H1 (cell line): ENCODE data around the gene NSD2. TPM values are rescaled to one million over a fixed set of nuclear protein-coding genes. Genes with fewer than 3 reads are reported as not detected.
A peak's percentile ranks its signal among the peaks of the same experiment; 100 is the strongest.

ENCODE experiments used
- CTCF ChIA-PET: fragments of 300-600 bp; sonication (Branson Sonifier 250); formaldehyde crosslinking; loops from one replicate; lab custom pipeline; 2021; ENCODE audit not compliant: partially characterized antibody; lab: Charles Lee
- POLR2A ChIA-PET: fragments of 300-600 bp; sonication (Branson Sonifier 250); formaldehyde crosslinking; loops from one replicate; lab custom pipeline; 2021; ENCODE audit warnings: inconsistent platforms; ENCODE audit not compliant: partially characterized antibody; lab: Charles Lee
- DNase-seq, 2 experiments: peaks; one replicate each; pipeline versions ENCODE4 v3.0.0 to v3.0.0-alpha.2; 2010 to 2022; ENCODE audit warnings: low spot score in 2 of 2, low read depth in 1 of 2, mixed read lengths in 1 of 2
- FAIRE-seq: peaks from 2 replicates; lab custom pipeline; 2011; peaks lifted over from hg19 to GRCh38; lab: Jason Lieb, UNC
- H2AFZ ChIP-seq: 2 replicates; pipeline ENCODE4 v1.8.1; 2012; ENCODE audit warnings: low read length, inconsistent platforms
- H2AK5ac ChIP-seq: 2 replicates; pipeline ENCODE4 v1.6.1; 2013; ENCODE audit warnings: low read depth, low read length
- H2BK120ac ChIP-seq: replicated peaks from 2 replicates; pipeline ENCODE3; 2013; ENCODE audit warnings: low read depth, low read length, inconsistent platforms
- H2BK12ac ChIP-seq: 2 replicates; pipeline ENCODE4 v1.6.1; 2013; ENCODE audit warnings: low read depth, low read length
- H2BK15ac ChIP-seq: 2 replicates; pipeline ENCODE4 v1.6.1; 2013; ENCODE audit warnings: low read length
- H2BK20ac ChIP-seq: 2 replicates; pipeline ENCODE4 v1.6.1; 2013; ENCODE audit warnings: low read length
- H2BK5ac ChIP-seq: 2 replicates; pipeline ENCODE4 v1.6.1; 2013; ENCODE audit warnings: low read depth, low read length
- H3K14ac ChIP-seq: 2 replicates; pipeline ENCODE4 v1.6.1; 2013; ENCODE audit warnings: inconsistent platforms; ENCODE audit not compliant: insufficient read length
- H3K18ac ChIP-seq: 2 replicates; pipeline ENCODE4 v1.6.1; 2013; ENCODE audit warnings: low read length; ENCODE audit errors: extremely low read depth
- H3K23ac ChIP-seq: 2 replicates; pipeline ENCODE4 v1.6.1; 2013; ENCODE audit warnings: inconsistent platforms; ENCODE audit not compliant: insufficient read length
- H3K23me2 ChIP-seq: 2 replicates; pipeline ENCODE4 v1.6.1; 2013; ENCODE audit warnings: low read depth, low read length
- H3K27ac ChIP-seq: 2 replicates; pipeline ENCODE4 v1.6.1; 2011; ENCODE audit warnings: low read depth, low read length, inconsistent platforms
- H3K27me3 ChIP-seq, 4 experiments: replicated peaks in 1 of 4; 1 replicate in 1 of 4; 2 replicates in 3 of 4; pipeline versions ENCODE4 v1.6.1 to v1.8.1; 2011 to 2013; ENCODE audit warnings: low read length in 3 of 4, mild to moderate bottlenecking in 3 of 4, inconsistent platforms in 2 of 4, mixed read lengths in 2 of 4, moderate library complexity in 1 of 4; ENCODE audit not compliant: control insufficient read depth in 3 of 4, insufficient read depth in 3 of 4; ENCODE audit errors: extremely low read depth in 1 of 4
- H3K36me3 ChIP-seq, 4 experiments: 2 replicates each; pipeline versions ENCODE4 v1.6.1 to v1.8.1; 2011 to 2013; ENCODE audit warnings: mild to moderate bottlenecking in 4 of 4, low read length in 3 of 4, moderate library complexity in 2 of 4, control low read depth in 1 of 4, inconsistent platforms in 1 of 4; ENCODE audit not compliant: insufficient read depth in 4 of 4, control insufficient read depth in 2 of 4
- H3K4ac ChIP-seq: replicated peaks from 2 replicates; pipeline ENCODE3; 2013; ENCODE audit warnings: low read length, low read depth, mixed read lengths, inconsistent platforms; ENCODE audit not compliant: insufficient read length
- H3K4me1 ChIP-seq, 4 experiments: replicated peaks in 1 of 4; 1 replicate in 1 of 4; 2 replicates in 3 of 4; pipeline versions ENCODE4 v1.6.1 to v1.8.1; 2011 to 2013; ENCODE audit warnings: low read length in 3 of 4, inconsistent platforms in 2 of 4, mixed read lengths in 1 of 4; ENCODE audit not compliant: insufficient read depth in 4 of 4, control insufficient read depth in 3 of 4
- H3K4me2 ChIP-seq, 2 experiments: 2 replicates each; pipeline versions ENCODE4 v1.6.1 to v1.8.1; 2011 to 2013; ENCODE audit warnings: low read depth in 2 of 2, low read length in 2 of 2, control low read depth in 1 of 2, inconsistent platforms in 1 of 2, mild to moderate bottlenecking in 1 of 2; ENCODE audit not compliant: insufficient read depth in 1 of 2
- H3K4me3 ChIP-seq, 4 experiments: fragments of 200-600, 300-600 bp in 1 of 4; sonication (generic), shearing (Covaris generic), sonication (Bioruptor Twin) in 1 of 4; 2 replicates each; pipeline versions ENCODE4 v1.5.1 to v1.8.1; 2011 to 2016; ENCODE audit warnings: low read length in 4 of 4, low read depth in 3 of 4, control low read depth in 2 of 4, inconsistent platforms in 2 of 4, mild to moderate bottlenecking in 2 of 4, mixed read lengths in 1 of 4, moderate library complexity in 1 of 4; ENCODE audit not compliant: insufficient read depth in 2 of 4; ENCODE audit errors: extremely low read depth in 1 of 4
- H3K56ac ChIP-seq: replicated peaks from 2 replicates; pipeline ENCODE3; 2013; ENCODE audit warnings: low read depth, mild to moderate bottlenecking, mixed read lengths, low read length, inconsistent platforms; ENCODE audit not compliant: insufficient read length
- H3K79me1 ChIP-seq: 2 replicates; pipeline ENCODE4 v1.6.1; 2013; ENCODE audit warnings: low read depth, low read length, control low read depth
- H3K79me2 ChIP-seq, 2 experiments: 2 replicates each; pipeline versions ENCODE4 v1.6.1 to v1.8.1; 2012 to 2013; ENCODE audit warnings: low read length in 2 of 2, mild to moderate bottlenecking in 2 of 2, inconsistent platforms in 1 of 2; ENCODE audit not compliant: insufficient read depth in 2 of 2, control insufficient read depth in 1 of 2
- H3K9ac ChIP-seq, 4 experiments: replicated peaks in 1 of 4; 1 replicate in 1 of 4; 2 replicates in 3 of 4; pipeline versions ENCODE4 v1.6.1 to v1.8.1; 2011 to 2013; ENCODE audit warnings: low read depth in 3 of 4, low read length in 3 of 4, control low read depth in 2 of 4, mild to moderate bottlenecking in 2 of 4, moderate library complexity in 2 of 4, inconsistent platforms in 1 of 4; ENCODE audit errors: extremely low read depth in 1 of 4
- H3K9me3 ChIP-seq, 2 experiments: 2 replicates each; pipeline versions ENCODE4 v1.6.1 to v1.8.1; 2012 to 2013; ENCODE audit warnings: mild to moderate bottlenecking in 2 of 2, moderate library complexity in 2 of 2, control low read depth in 1 of 2, inconsistent platforms in 1 of 2, low read depth in 1 of 2, low read length in 1 of 2, mixed read lengths in 1 of 2; ENCODE audit not compliant: insufficient read depth in 2 of 2
- H4K20me1 ChIP-seq, 2 experiments: replicated peaks in 1 of 2; 2 replicates each; pipeline versions ENCODE3 to v1.8.1; 2011 to 2013; ENCODE audit warnings: inconsistent platforms in 2 of 2, low read length in 2 of 2, mild to moderate bottlenecking in 1 of 2; ENCODE audit not compliant: insufficient read depth in 2 of 2, control insufficient read depth in 1 of 2
- H4K5ac ChIP-seq: 2 replicates; pipeline ENCODE4 v1.6.1; 2013; ENCODE audit warnings: low read length, low read depth, mixed read lengths, inconsistent platforms; ENCODE audit not compliant: insufficient read length
- H4K8ac ChIP-seq: 2 replicates; pipeline ENCODE4 v1.8.0; 2013; ENCODE audit warnings: mild to moderate bottlenecking, moderate library complexity, low read length, inconsistent platforms; ENCODE audit not compliant: insufficient read depth; ENCODE audit errors: extremely low read depth
- H4K91ac ChIP-seq: replicated peaks from 2 replicates; pipeline ENCODE3; 2013; ENCODE audit warnings: low read length, mixed read lengths, inconsistent platforms; ENCODE audit not compliant: insufficient read length
- CBX5 ChIP-seq: fragments of 300-800, 300-1000 bp; sonication (generic); IDR thresholded peaks from 2 replicates; pipeline ENCODE4 v1.7.1; 2016; ENCODE audit warnings: antibody characterized with exemption, low read length, low read depth
- CBX8 ChIP-seq: fragments of 300-800, 300-1000 bp; sonication (generic); IDR thresholded peaks from 2 replicates; pipeline ENCODE4 v1.7.1; 2016; ENCODE audit warnings: low read depth, low read length, borderline replicate concordance
- CHD1 ChIP-seq: IDR thresholded peaks from 2 replicates; pipeline ENCODE4 v1.6.1; 2012; ENCODE audit warnings: low read depth, low read length, improper control_type of control experiment
- FOSL1 ChIP-seq: IDR thresholded peaks from 2 replicates; pipeline ENCODE4 v1.6.1; 2011; ENCODE audit warnings: mild to moderate bottlenecking, low read depth, low read length, moderate library complexity; ENCODE audit not compliant: insufficient read depth
- GTF2F1 ChIP-seq: IDR thresholded peaks from 2 replicates; pipeline ENCODE4 v1.6.1; 2012; ENCODE audit warnings: low read depth, low read length, improper control_type of control experiment, borderline replicate concordance
- HDAC2 ChIP-seq, 2 experiments: fragments of 300-600 bp in 1 of 2; sonication (generic) in 1 of 2; IDR thresholded peaks; 2 replicates each; pipeline ENCODE4 v1.6.1; 2011 to 2012; ENCODE audit warnings: low read depth in 2 of 2, low read length in 2 of 2, mild to moderate bottlenecking in 2 of 2, moderate library complexity in 2 of 2, borderline replicate concordance in 1 of 2, inconsistent platforms in 1 of 2
- JUND ChIP-seq: IDR thresholded peaks from 2 replicates; pipeline ENCODE4 v1.6.1; 2011; ENCODE audit warnings: mild to moderate bottlenecking, improper control_type of control experiment, low read length
- KDM4A ChIP-seq: IDR thresholded peaks from one replicate; pipeline ENCODE4 v1.7.1; 2012; ENCODE audit warnings: low read depth, mild to moderate bottlenecking, moderate library complexity, low read length, inconsistent platforms; ENCODE audit not compliant: severe bottlenecking
- NANOG ChIP-seq: IDR thresholded peaks from 2 replicates; pipeline ENCODE4 v1.6.1; 2011; ENCODE audit warnings: low read length, low read depth, mild to moderate bottlenecking, inconsistent platforms; ENCODE audit not compliant: insufficient read depth, poor library complexity, severe bottlenecking
- POLR2AphosphoS5 ChIP-seq: IDR thresholded peaks from 2 replicates; pipeline ENCODE4 v1.6.1; 2011; ENCODE audit warnings: low read depth, low read length
- RFX5 ChIP-seq: IDR thresholded peaks from 2 replicates; pipeline ENCODE4 v1.6.1; 2011; ENCODE audit warnings: low read depth, low read length, improper control_type of control experiment, borderline replicate concordance
- SAP30 ChIP-seq: fragments of 300-600 bp; sonication (generic); IDR thresholded peaks from 2 replicates; pipeline ENCODE4 v1.7.1; 2012; ENCODE audit warnings: low read length, moderate library complexity, mild to moderate bottlenecking, inconsistent platforms; ENCODE audit not compliant: insufficient read depth, insufficient replicate concordance
- SP1 ChIP-seq: IDR thresholded peaks from 2 replicates; pipeline ENCODE4 v1.6.1; 2011; ENCODE audit warnings: low read depth, low read length
- ZNF274 ChIP-seq: IDR thresholded peaks from 2 replicates; pipeline ENCODE4 v1.7.0; 2012; ENCODE audit warnings: low read length, borderline replicate concordance; ENCODE audit errors: extremely low read depth
- whole genome bisulfite sequencing, 2 experiments: shearing (Covaris generic) in 1 of 2; methylation state at CpG; one replicate each; pipeline versions ENCODE4 v1.1.6 to v1.1.7; 2013 to 2015; ENCODE audit warnings: low lambda C conversion rate in 2 of 2, mixed read lengths in 2 of 2, inconsistent platforms in 1 of 2, low coverage in 1 of 2, missing lambda C conversion rate in 1 of 2; ENCODE audit not compliant: insufficient replicate concordance in 2 of 2, insufficient coverage in 1 of 2, insufficient read length in 1 of 2; ENCODE audit errors: extremely low coverage in 1 of 2, missing lambda C conversion rate in 1 of 2; 5-methylcytosine and 5-hydroxymethylcytosine counted together
- polyA plus RNA-seq, 7 experiments: library from polyadenylated mRNA; depleted of rRNA in 3 of 7; stranded (reverse) in 5 of 7; unstranded in 2 of 7; fragments of >200 nt in 5 of 7; fragments of 200-250 nt in 2 of 7; gene quantifications; 1 replicate in 5 of 7; 2 replicates in 1 of 7; 4 replicates in 1 of 7; pipeline versions ENCODE4 v1.2.1 to v1.2.3, GENCODE V29; 2011 to 2013; ENCODE audit warnings: missing spikeins in 2 of 7, mixed read lengths in 2 of 7
- total RNA-seq: library from RNA; stranded (reverse); fragmentation: NEBNext Ultra II Directional; extraction: Animal tissue kit (Norgen Biotek cat#: 25700); gene quantifications from 2 replicates; pipeline ENCODE4 v1.2.1, GENCODE V29; 2021

NSD2 gene
- total and polyA plus RNA-seq, 2 of the 8 experiments (the other 6 are each of a cell fraction or from before 2014, with no cell fraction given): 26.7 to 129 TPM

DNA sequence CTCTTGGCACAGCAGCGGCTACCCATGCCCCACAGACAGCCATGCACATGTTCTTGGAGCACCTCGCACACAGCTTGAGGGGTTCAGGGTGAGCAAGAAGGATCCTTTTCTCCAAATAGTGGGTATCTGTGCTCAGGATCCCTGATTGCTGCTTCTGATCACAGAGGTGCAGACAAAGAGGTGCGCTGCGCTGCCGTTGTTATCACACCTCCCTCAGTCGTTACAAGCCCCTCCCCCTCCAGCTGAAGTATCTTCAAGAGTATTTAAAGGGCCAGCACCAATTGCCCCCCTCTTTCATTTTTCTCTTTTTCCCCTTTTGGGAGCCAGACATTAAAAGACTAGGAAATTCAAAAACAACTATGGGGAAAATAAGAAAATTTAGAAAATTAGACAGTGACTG lies 93.2 kb downstream of the NSD2 start:
- Histone ChIP-seq H2BK15ac (no peak overlapping the region), H3K23me2 (no peaks in the 10 kb centered on the region), H2BK120ac (no peak overlapping the region), H3K36me3 (peaks cover 13 to 43% (median 20%) of the 10 kb centered on the region in 4 experiments; a peak in 7 of 8 replicates), H4K8ac (no peak overlapping the region; the same call in 1 of the 2 replicates), H3K79me1 (no peaks in the 10 kb centered on the region), H3K4me1 (no peaks in the 10 kb centered on the region; a peak in 2 of 7 replicates), H3K79me2 (no peaks in the 10 kb centered on the region), H2BK12ac (no peak overlapping the region), H3K4ac (no peak overlapping the region), H4K91ac (no peak overlapping the region), H3K27me3 (no peaks in the 10 kb centered on the region), H3K4me3 (no peak overlapping the region; a peak in 1 of 8 replicates), H3K27ac (no peak overlapping the region), H3K23ac (no peak overlapping the region), H3K14ac (no peak overlapping the region), H2AFZ (no peak overlapping the region), H3K9me3 (no peaks in the 10 kb centered on the region), H3K56ac (no peak overlapping the region), H2AK5ac (no peak overlapping the region), H4K5ac (no peak overlapping the region), H3K4me2 (peak overlapping the region; percentile 7 to 38; a peak in 2 of 4 replicates), H3K18ac (no peak overlapping the region), H3K9ac (peak overlapping the region in 1 of 4 experiments; percentile 61; a peak in 1 of 7 replicates), H2BK5ac (no peak overlapping the region), H2BK20ac (no peak overlapping the region), H4K20me1 (no peaks in the 10 kb centered on the region)
- WGBS, 2 experiments: 81% methylated on average over 6 of the region's 6 CpGs; no CpG with 5 or more reads in 1 of the 2 experiments
- DNase-seq (no peak), FAIRE-seq (no peak)
- ChIA-PET POLR2A (no interaction called here), CTCF (interaction anchor here (0.6 to 2.5 kb wide), 6 partner anchors 12 to 235 kb away, joined by 3 to 6 read pairs (median 4); no protein-coding TSS in a partner anchor)
- TF ChIP-seq HDAC2 (IDR thresholded peaks at IDR 0.05; ENCODE audit: borderline replicate concordance in 1 of 2, low read depth in 2 of 2, low read length in 2 of 2): no peak
- TF ChIP-seq CBX5: no peak
- TF ChIP-seq ZNF274: no peak
- no peak for TF ChIP-seq KDM4A
- no peak for TF ChIP-seq RFX5
- TF ChIP-seq JUND: no peak
- TF ChIP-seq CHD1: no peak
- TF ChIP-seq SAP30: no peak
- TF ChIP-seq CBX8: no peak
- no peak for TF ChIP-seq NANOG
- no peak for TF ChIP-seq FOSL1
- TF ChIP-seq SP1: no peak
- TF ChIP-seq GTF2F1: no peak
- no peak for TF ChIP-seq POLR2AphosphoS5
